Choroid plexus epithelial cell (primary cell): Measurements from ENCODE around the gene BTF3L4.

ENCODE experiments used
- DNase-seq: peaks from one replicate; pipeline ENCODE4 v3.0.0-alpha.2; 2010; ENCODE audit warnings: low read depth
- H3K4me3 ChIP-seq: 2 replicates; pipeline ENCODE4 v1.5.1; 2011; ENCODE audit warnings: low read depth, mild to moderate bottlenecking, control low read depth, low read length, moderate library complexity
- CTCF ChIP-seq: conservative IDR thresholded peaks from 2 replicates; pipeline ENCODE4 v1.5.1; 2011; ENCODE audit warnings: low read depth, mild to moderate bottlenecking, control low read depth, inconsistent platforms, low read length, moderate library complexity

Gene BTF3L4

GRCh38 chr1:52032124-52032784, 23.8 kb upstream of the BTF3L4 start:
- no peak for DNase-seq
- peak overlapping the region; percentile 97 for H3K4me3 ChIP-seq
- TF ChIP-seq CTCF, result no peak

- peak; percentile 64 for DNase-seq
- peak overlapping the region; percentile 97 for H3K4me3 ChIP-seq
- no peak for TF ChIP-seq CTCF
These were observed 23.3 kb upstream of the BTF3L4 start for GRCh38 chr1:52032785-52033131.

GRCh38 chr1:52033190-52034049, 22.7 kb upstream of the BTF3L4 start, which contains the start of gene KTI12:
TSS of gene KTI12 (minus strand) at chr1:52033810. CDS start at chr1:52033761, 49 bp downstream.
- peak within 1 kb of the TSS; percentile 97 for H3K4me3 ChIP-seq
- peak; percentile 94 for DNase-seq
- no peak for TF ChIP-seq CTCF

- no peak for TF ChIP-seq CTCF
- no peak for DNase-seq
- H3K4me3 ChIP-seq, result peak overlapping the region; percentile 97
These were observed 22.1 kb upstream of the BTF3L4 start for GRCh38 chr1:52034050-52034384.

GRCh38 chr1:52037402-52037814, 18.7 kb upstream of the BTF3L4 start:
- H3K4me3 ChIP-seq, result no peak overlapping the region
- no peak for TF ChIP-seq CTCF
- peak; percentile 63 for DNase-seq

GRCh38 chr1:52037909-52038308, 18.2 kb upstream of the BTF3L4 start:
- no peak for TF ChIP-seq CTCF
- no peak overlapping the region for H3K4me3 ChIP-seq
- DNase-seq, result no peak
